HepG2 (cell line): ENCODE data around the gene MCC. TPM values are rescaled to one million over a fixed set of nuclear protein-coding genes. Genes with fewer than 3 reads are reported as not detected.

Source experiments
- ATAC-seq: fragments of 200-7000 bp; cut with Tn5 transposase; 3 replicates; pipeline ENCODE4 v1.9.1; 2020; ENCODE audit warnings: mild to moderate bottlenecking, moderate library complexity
- BruUV-seq: library from RNA; stranded (reverse); fragments of 400-500 nt; replicated peaks from 2 replicates; lab custom pipeline; 2021; lab: Mats Ljungman, UMichigan
- CTCF ChIA-PET: fragments of 300-600 bp; formaldehyde crosslinking; extraction: SDS; loops from one replicate; lab custom pipeline; 2021; ENCODE audit warnings: low total read pairs, inconsistent platforms, low intra/inter-chr PET ratio; lab: Yijun Ruan, JAX
- POLR2A ChIA-PET: fragments of 350-600 bp; sonication (Branson Sonifier 250); formaldehyde crosslinking; loops from one replicate; lab custom pipeline; 2020; ENCODE audit warnings: antibody characterized with exemption, inconsistent platforms; lab: Yijun Ruan, JAX
- DNase-seq: peaks from one replicate; pipeline ENCODE4 v3.0.0-alpha.2; 2015; ENCODE audit warnings: low spot score
- FAIRE-seq: peaks from 3 replicates; lab custom pipeline; 2011; peaks lifted over from hg19 to GRCh38; lab: Jason Lieb, UNC
- H2AFZ ChIP-seq: one replicate; pipeline ENCODE4 v1.6.1; 2011; ENCODE audit warnings: low read length, inconsistent platforms
- H3K27ac ChIP-seq: fragments of 300-600 bp; 3 replicates; pipeline ENCODE4 v1.8.0; 2011; ENCODE audit warnings: mixed run types, mild to moderate bottlenecking, mixed read lengths, low read length, inconsistent platforms; ENCODE audit not compliant: insufficient read depth; ENCODE audit errors: extremely low read length
- H3K27me3 ChIP-seq, 2 experiments: fragments of 200-600 bp in 1 of 2; 2 replicates in 1 of 2; 3 replicates in 1 of 2; pipeline versions ENCODE4 v1.6.0 to v1.8.0; 2011; ENCODE audit warnings: low read length in 2 of 2, mild to moderate bottlenecking in 2 of 2, moderate library complexity in 2 of 2, inconsistent platforms in 1 of 2; ENCODE audit not compliant: insufficient read depth in 2 of 2, control insufficient read depth in 1 of 2
- H3K36me3 ChIP-seq, 2 experiments: fragments of 200-600 bp in 1 of 2; replicated peaks in 1 of 2; 2 replicates in 1 of 2; 3 replicates in 1 of 2; pipeline versions ENCODE4 v1.5.1 to v1.8.0; 2011; ENCODE audit warnings: low read length in 2 of 2, inconsistent platforms in 1 of 2; ENCODE audit not compliant: insufficient read depth in 2 of 2, control insufficient read depth in 1 of 2
- H3K4me1 ChIP-seq: 2 replicates; pipeline ENCODE4 v1.5.1; 2012; ENCODE audit warnings: low read length, inconsistent platforms; ENCODE audit not compliant: insufficient read depth
- H3K4me2 ChIP-seq: 2 replicates; pipeline ENCODE4 v1.6.0; 2011; ENCODE audit warnings: low read depth, low read length, inconsistent platforms
- H3K4me3 ChIP-seq, 3 experiments: fragments of 200-600 bp in 1 of 3; sonication (generic), shearing (Covaris generic) in 1 of 3; replicated peaks in 1 of 3; 2 replicates each; pipeline ENCODE4 v1.5.1; 2011 to 2016; ENCODE audit warnings: low read length in 3 of 3, inconsistent platforms in 2 of 3, low read depth in 2 of 3, mild to moderate bottlenecking in 2 of 3, control low read depth in 1 of 3, mixed read lengths in 1 of 3; ENCODE audit not compliant: insufficient read depth in 1 of 3
- H3K79me2 ChIP-seq: one replicate; pipeline ENCODE4 v1.6.1; 2011; ENCODE audit warnings: low read length, inconsistent platforms; ENCODE audit not compliant: insufficient read depth
- H3K9ac ChIP-seq: 2 replicates; pipeline ENCODE4 v1.6.0; 2011; ENCODE audit warnings: mild to moderate bottlenecking, low read depth, low read length, inconsistent platforms; ENCODE audit not compliant: insufficient read depth
- H3K9me3 ChIP-seq: 2 replicates; pipeline ENCODE4 v1.5.1; 2012; ENCODE audit warnings: mild to moderate bottlenecking, low read length
- H4K20me1 ChIP-seq: 2 replicates; pipeline ENCODE4 v1.6.0; 2011; ENCODE audit warnings: inconsistent platforms, mild to moderate bottlenecking, low read length, moderate library complexity; ENCODE audit not compliant: insufficient read depth
- HNRNPLL ChIP-seq: fragments of 200-400 bp; formaldehyde crosslinking; IDR thresholded peaks from 2 replicates; pipeline ENCODE4 v1.6.1; 2017; ENCODE audit warnings: mild to moderate bottlenecking, low read depth, low read length; ENCODE audit not compliant: poor library complexity, severe bottlenecking
- MAFF ChIP-seq: IDR thresholded peaks from 2 replicates; pipeline ENCODE4 v1.6.1; 2011; ENCODE audit warnings: low read depth, low read length, improper control_type of control experiment
- MAFK ChIP-seq, 2 experiments: IDR thresholded peaks in 1 of 2; conservative IDR thresholded peaks in 1 of 2; 2 replicates each; pipeline ENCODE4 v1.6.1; 2011; ENCODE audit warnings: improper control_type of control experiment in 2 of 2, low read length in 2 of 2
- PHF8 ChIP-seq: sonication (generic); formaldehyde crosslinking; IDR thresholded peaks from 2 replicates; pipeline ENCODE4 v1.5.0; 2020; ENCODE audit warnings: missing genetic modification reagents
- SNAPC5 ChIP-seq: sonication (generic); formaldehyde crosslinking; IDR thresholded peaks from 2 replicates; pipeline ENCODE4 v1.8.1; 2023; ENCODE audit warnings: mild to moderate bottlenecking, missing genetic modification reagents, borderline replicate concordance
- TOPORS ChIP-seq: sonication (generic); formaldehyde crosslinking; IDR thresholded peaks from 2 replicates; pipeline ENCODE4 v1.8.0; 2023; ENCODE audit warnings: mild to moderate bottlenecking, missing genetic modification reagents
- WGBS: methylation state at CpG from one replicate; pipeline ENCODE4 v1.1.6; 2017; ENCODE audit warnings: low lambda C conversion rate; 5-methylcytosine and 5-hydroxymethylcytosine counted together
- in situ Hi-C: cut with HindIII; loops from 2 replicates; pipeline ENCODE4 v1.10.0; 2017; ENCODE audit warnings: low pct_unique_long_range_greater_than_20kb; ENCODE audit not compliant: extremely low pct_ligation_motif_present
- intact Hi-C: fragments of 100-400 bp; cut with micrococcal nuclease; formaldehyde crosslinking; loops from one replicate; pipeline ENCODE4 v1.10.0; 2022; ENCODE audit not compliant: unreplicated experiment
- polyA plus RNA-seq, 8 experiments: library from polyadenylated mRNA; depleted of rRNA in 3 of 8; stranded (reverse) in 7 of 8; unstranded in 1 of 8; fragments of >200 nt; fragmentation: Illumina TruSeq in 4 of 8; extraction: Trizol in 4 of 8; gene quantifications; 2 replicates each; pipeline versions ENCODE4 v1.2.1 to v1.2.3, GENCODE V29; 2011 to 2016; ENCODE audit warnings: low read depth in 4 of 8, missing spikeins in 1 of 8, mixed read lengths in 1 of 8; ENCODE audit not compliant: insufficient read depth in 1 of 8
- total RNA-seq, 5 experiments: library from RNA; depleted of rRNA; stranded (reverse); fragments of >200 nt; fragmentation: Illumina TruSeq; extraction: Trizol; gene quantifications; 2 replicates each; pipeline ENCODE4 v1.2.3, GENCODE V29; 2016; ENCODE audit warnings: low read depth in 1 of 5

The MCC gene
- total and polyA plus RNA-seq, 2 of the 13 experiments (the other 11 are each of a cell fraction or from before 2014, with no cell fraction given) = 0.55 to 2.4 TPM

GRCh38 chr5:113257545-113257944 is 230.7 kb downstream of the MCC start (continued):
- no peak for TF ChIP-seq PHF8 (CRISPR knock-in tag)

- H3K4me2 ChIP-seq = no peak overlapping the region
- H3K36me3 ChIP-seq = no peaks in the 10 kb centered on the region
- no peaks in the 10 kb centered on the region for H4K20me1 ChIP-seq
- TF ChIP-seq MAFF (peak; percentile 95), HNRNPLL (no peak), SNAPC5 (CRISPR knock-in tag) (no peak), MAFK (conservative IDR thresholded peaks at IDR 0.05 in 1 of 2, IDR thresholded peaks at IDR 0.05 in 1 of 2; ENCODE audit: low read length in 2 of 2) (peak; percentile 95 to 97), TOPORS (CRISPR knock-in tag) (no peak)
- H3K4me1 ChIP-seq = no peaks in the 10 kb centered on the region
- H3K27me3 ChIP-seq = peaks cover 0 to 4% of the 10 kb centered on the region in 2 experiments; a peak in 1 of 5 replicates
- ATAC-seq = no peak
- DNase-seq = no peak
- in situ Hi-C loops = no loop called here
- no peak overlapping the region for H3K4me3 ChIP-seq
- WGBS = 24% methylated on average over 4 of the region's 4 CpGs
- ChIA-PET CTCF (no interaction called here), POLR2A (no interaction called here)
- no peaks in the 10 kb centered on the region for H3K9me3 ChIP-seq
- no peaks in the 10 kb centered on the region for H3K79me2 ChIP-seq
- no peak overlapping the region for H2AFZ ChIP-seq
- intact Hi-C loops = no loop called here
- H3K9ac ChIP-seq = no peak overlapping the region
- no peak for FAIRE-seq
- no TSS peak for BruUV-seq
- no peak overlapping the region for H3K27ac ChIP-seq
Observed at GRCh38 chr5:113256671-113257452, 231.4 kb downstream of the MCC start.
